Superior temporal gyrus (tissue), 1 donor: ENCODE results near the gene PAX3.
"Not testable (repeated sequence)": the region's sequence is repeated elsewhere in the genome, so short reads cannot be mapped to it uniquely, and the experiment has no call there.

Source experiments
- DNase-seq: peaks from one replicate; pipeline ENCODE4 v3.0.0-alpha.2; 2016; ENCODE audit errors: extremely low spot score

PAX3 gene

GRCh38 chr2:222214885-222215284 lies 83.9 kb downstream of the PAX3 start:
- no peak for DNase-seq

GRCh38 chr2:222213049-222213448 lies 85.7 kb downstream of the PAX3 start:
- DNase-seq = no peak

GRCh38 chr2:222212571-222212970 lies 86.2 kb downstream of the PAX3 start:
- DNase-seq = no peak

- no peak for DNase-seq
These were observed 90.6 kb downstream of the PAX3 start for GRCh38 chr2:222208010-222208690.

- no peak for DNase-seq
These were observed 93.7 kb downstream of the PAX3 start for GRCh38 chr2:222205136-222205535.

- DNase-seq = no peak
These were observed 95.8 kb downstream of the PAX3 start for GRCh38 chr2:222203041-222203440.

- no peak for DNase-seq
These were observed 102.6 kb downstream of the PAX3 start for GRCh38 chr2:222196159-222196558.

- no peak for DNase-seq
These were observed 104.1 kb downstream of the PAX3 start for GRCh38 chr2:222194669-222195068.

GRCh38 chr2:222193328-222193983 lies 105.3 kb downstream of the PAX3 start:
- no peak for DNase-seq

GRCh38 chr2:222180619-222181018 lies 118.2 kb downstream of the PAX3 start:
- no peak for DNase-seq

- DNase-seq = no peak
These were observed 119.2 kb downstream of the PAX3 start for GRCh38 chr2:222179592-222179991.

- no peak for DNase-seq
These were observed 120.3 kb downstream of the PAX3 start for GRCh38 chr2:222178450-222178849.

- DNase-seq = no peak
These were observed 121.9 kb downstream of the PAX3 start for GRCh38 chr2:222176890-222177289.

GRCh38 chr2:222174450-222174849 lies 124.3 kb downstream of the PAX3 start:
- DNase-seq = no peak

- DNase-seq = no peak
These were observed 129.5 kb downstream of the PAX3 start for GRCh38 chr2:222169346-222169745.

- no peak for DNase-seq
These were observed 131.0 kb downstream of the PAX3 start for GRCh38 chr2:222167762-222168161.

GRCh38 chr2:222160944-222161343 lies 137.9 kb downstream of the PAX3 start:
- no peak for DNase-seq

- no peak for DNase-seq
These were observed 138.7 kb downstream of the PAX3 start for GRCh38 chr2:222160125-222160524.

GRCh38 chr2:222159221-222159620 lies 139.6 kb downstream of the PAX3 start:
- DNase-seq = no peak

GRCh38 chr2:222155003-222155664 lies 143.7 kb downstream of the PAX3 start:
- not testable (repeated sequence) for DNase-seq
